PC-9 (cell line): ENCODE measurements around the gene DIAPH3. TPM values are rescaled to one million over a fixed set of nuclear protein-coding genes. Genes with fewer than 3 reads are reported as not detected.

ENCODE experiments used
- BruUV-seq: library from RNA; stranded (reverse); fragments of 400-500 nt; replicated peaks from 2 replicates; lab custom pipeline; 2021; lab: Mats Ljungman, UMichigan
- CTCF ChIA-PET: fragments of 300-600 bp; sonication (Branson Sonifier 250); formaldehyde crosslinking; loops from one replicate; lab custom pipeline; 2022; ENCODE audit warnings: antibody characterized with exemption; lab: Charles Lee
- POLR2A ChIA-PET: fragments of 300-600 bp; sonication (Branson Sonifier 250); formaldehyde crosslinking; loops from one replicate; lab custom pipeline; 2022; ENCODE audit warnings: antibody characterized with exemption; ENCODE audit not compliant: unreplicated experiment; lab: Charles Lee
- DNase-seq, 2 experiments: peaks; one replicate each; pipeline versions ENCODE4 v3.0.0 to v3.0.0-alpha.2; 2015 to 2022; ENCODE audit warnings: mixed read lengths in 1 of 2
- H2AFZ ChIP-seq: fragments of 200-600 bp; sonication (generic); 2 replicates; pipeline ENCODE4 v1.8.1; 2017; ENCODE audit warnings: antibody characterized with exemption
- H3F3A ChIP-seq: fragments of 200-600 bp; sonication (generic); 2 replicates; pipeline ENCODE4 v1.8.1; 2017; ENCODE audit warnings: antibody characterized with exemption, mild to moderate bottlenecking, low read depth; ENCODE audit not compliant: insufficient read depth
- H3K27ac ChIP-seq: fragments of 200-600 bp; sonication (generic); 2 replicates; pipeline ENCODE4 v1.6.1; 2016; ENCODE audit warnings: mixed run types
- H3K27me3 ChIP-seq: fragments of 200-600 bp; sonication (generic); 2 replicates; pipeline ENCODE4 v1.6.1; 2016; ENCODE audit warnings: low read depth, mixed run types; ENCODE audit not compliant: insufficient read depth
- H3K36me3 ChIP-seq: fragments of 200-600 bp; sonication (generic); 2 replicates; pipeline ENCODE4 v1.6.1; 2016; ENCODE audit warnings: low read depth, mixed run types
- H3K4me1 ChIP-seq: fragments of 200-600 bp; sonication (generic); replicated peaks from 2 replicates; pipeline ENCODE4 v1.6.1; 2016; ENCODE audit warnings: mixed run types; ENCODE audit not compliant: insufficient read depth
- H3K4me2 ChIP-seq: fragments of 200-600 bp; sonication (generic); 2 replicates; pipeline ENCODE4 v1.6.1; 2017; ENCODE audit warnings: mixed run types
- H3K4me3 ChIP-seq: fragments of 200-600 bp; sonication (generic); 2 replicates; pipeline ENCODE4 v1.6.1; 2016; ENCODE audit warnings: mixed run types
- H3K79me2 ChIP-seq: fragments of 200-600 bp; sonication (generic); 2 replicates; pipeline ENCODE4 v1.6.1; 2017; ENCODE audit warnings: low read depth, mixed run types
- H3K9me2 ChIP-seq: fragments of 200-600 bp; sonication (generic); 2 replicates; pipeline ENCODE4 v1.8.1; 2017; ENCODE audit warnings: mild to moderate bottlenecking; ENCODE audit not compliant: insufficient read depth
- H3K9me3 ChIP-seq: fragments of 200-600 bp; sonication (generic); 2 replicates; pipeline ENCODE4 v1.8.1; 2016; ENCODE audit warnings: low read depth; ENCODE audit not compliant: insufficient read depth
- H4K20me1 ChIP-seq: fragments of 200-600 bp; sonication (generic); 2 replicates; pipeline ENCODE4 v1.8.1; 2017; ENCODE audit not compliant: insufficient read depth
- CTCF ChIP-seq: fragments of 200-600 bp; sonication (generic); conservative IDR thresholded peaks from 2 replicates; pipeline ENCODE4 v1.6.1; 2017; ENCODE audit warnings: mixed run types, antibody characterized with exemption, mild to moderate bottlenecking, moderate library complexity
- EZH2 ChIP-seq: fragments of 200-600 bp; sonication (generic); IDR thresholded peaks from 2 replicates; pipeline ENCODE4 v1.8.0; 2017; ENCODE audit warnings: antibody characterized with exemption, low read depth
- intact Hi-C: fragments of 100-400 bp; cut with micrococcal nuclease; formaldehyde crosslinking; loops from one replicate; pipeline ENCODE4 v1.10.0; 2022; ENCODE audit not compliant: unreplicated experiment
- total RNA-seq: library from RNA; stranded (reverse); gene quantifications from 2 replicates; pipeline ENCODE4 v1.2.3, GENCODE V29; 2021

The DIAPH3 gene
- total RNA-seq, 1 experiment from 2014 or later = 39.3 TPM

GRCh38 chr13:59671881-59672280, 491.8 kb downstream of the DIAPH3 start:
- TF ChIP-seq EZH2 = no peak
- no peak for TF ChIP-seq CTCF
- Histone ChIP-seq H3K4me3 (no peak overlapping the region), H4K20me1 (no peaks in the 10 kb centered on the region), H3K4me2 (no peak overlapping the region), H3K79me2 (no peaks in the 10 kb centered on the region), H3F3A (no peaks in the 10 kb centered on the region), H3K27me3 (no peaks in the 10 kb centered on the region), H2AFZ (no peak overlapping the region), H3K9me2 (no peaks in the 10 kb centered on the region), H3K4me1 (no peaks in the 10 kb centered on the region), H3K36me3 (no peaks in the 10 kb centered on the region), H3K9me3 (no peaks in the 10 kb centered on the region), H3K27ac (no peak overlapping the region)
- ChIA-PET POLR2A (no interaction called here), CTCF (no interaction called here)
- intact Hi-C loops = loop anchor here (10.0 kb wide), 1 partner anchor 277 kb away; no protein-coding TSS in a partner anchor
- BruUV-seq = no TSS peak
- DNase-seq = no peak

GRCh38 chr13:59666504-59666903, 497.2 kb downstream of the DIAPH3 start:
- POLR2A ChIA-PET = no interaction called here
- TF ChIP-seq CTCF (no peak), EZH2 (no peak)
- no peak overlapping the region for H3K4me2 ChIP-seq
- H3K79me2 ChIP-seq = no peaks in the 10 kb centered on the region
- no peaks in the 10 kb centered on the region for H3K9me3 ChIP-seq
- H3K4me3 ChIP-seq = no peak overlapping the region
- H3K36me3 ChIP-seq = no peaks in the 10 kb centered on the region
- no peaks in the 10 kb centered on the region for H3K4me1 ChIP-seq
- no peaks in the 10 kb centered on the region for H3K27me3 ChIP-seq
- H3K9me2 ChIP-seq = no peaks in the 10 kb centered on the region
- BruUV-seq = no TSS peak
- CTCF ChIA-PET = no interaction called here
- H3K27ac ChIP-seq = no peak overlapping the region
- H3F3A ChIP-seq = no peaks in the 10 kb centered on the region
- H2AFZ ChIP-seq = no peak overlapping the region
- DNase-seq = no peak
- intact Hi-C loops = no loop called here
- no peaks in the 10 kb centered on the region for H4K20me1 ChIP-seq

GRCh38 chr13:59665732-59666131, 498.0 kb downstream of the DIAPH3 start:
- Histone ChIP-seq H2AFZ (no peak overlapping the region), H3K27me3 (no peaks in the 10 kb centered on the region), H3K4me3 (no peak overlapping the region), H3K79me2 (no peaks in the 10 kb centered on the region), H3K4me1 (no peaks in the 10 kb centered on the region), H3K4me2 (no peak overlapping the region), H3K9me2 (no peaks in the 10 kb centered on the region), H4K20me1 (no peaks in the 10 kb centered on the region), H3F3A (no peaks in the 10 kb centered on the region), H3K27ac (no peak overlapping the region), H3K36me3 (no peaks in the 10 kb centered on the region), H3K9me3 (no peaks in the 10 kb centered on the region)
- ChIA-PET CTCF (no interaction called here), POLR2A (no interaction called here)
- no peak for TF ChIP-seq EZH2
- no peak for TF ChIP-seq CTCF
- intact Hi-C loops = no loop called here
- DNase-seq = no peak
- BruUV-seq = no TSS peak
